Measurements from ENCODE around the gene CYP4F2.

- TF ChIP-seq POLR2AphosphoS5 (IDR thresholded peaks at IDR 0.05; ENCODE audit: low read length) (no peak), EZH2 (IDR thresholded peaks at IDR 0.05; ENCODE audit: borderline replicate concordance, control insufficient read depth, low read depth, low read length) (no peak), EGR1 (IDR thresholded peaks at IDR 0.05; ENCODE audit: borderline replicate concordance in 1 of 2, low read depth in 2 of 2, low read length in 2 of 2) (no peak), CTCF (IDR thresholded peaks at IDR 0.05 in 2 of 3, conservative IDR thresholded peaks at IDR 0.05 in 1 of 3; ENCODE audit: control insufficient read depth in 2 of 3, extremely low read depth in 1 of 3, insufficient read depth in 1 of 3, low read depth in 3 of 3, low read length in 3 of 3) (no peak)
Observed at GRCh38 chr19:15874821-15875474, 22.9 kb downstream of the CYP4F2 start.

Data from GM12878 (cell line).